Measurements from ENCODE around the gene PPM1M. TPM values are rescaled to one million over a fixed set of nuclear protein-coding genes. Genes with fewer than 3 reads are reported as not detected.

The PPM1M gene
- total RNA-seq, 1 experiment from 2014 or later: 6.7 TPM

DNA sequence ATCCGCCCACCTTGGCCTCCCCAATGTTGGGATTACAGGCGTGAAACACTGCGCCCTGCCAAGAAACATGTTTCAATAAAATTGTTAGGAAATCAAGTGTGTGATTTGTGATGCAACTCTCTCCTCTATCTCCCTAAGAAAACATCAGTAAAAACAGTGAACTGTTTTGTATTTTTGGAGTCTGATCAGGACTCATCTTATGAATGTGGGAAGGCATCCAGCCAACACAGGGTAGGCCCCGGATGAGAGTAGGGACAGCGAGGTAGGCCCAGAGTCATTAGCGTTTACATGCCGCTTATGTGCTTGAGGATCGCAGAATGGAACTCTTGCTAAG is 41.2 kb downstream of the PPM1M start:
- CTCF ChIA-PET: no interaction called here
- peaks cover 61% of the 10 kb centered on the region for H3K4me1 ChIP-seq
- Mint-ChIP-seq H3K4me3 (ENCODE audit: unreplicated experiment) (peak overlapping the region; percentile 80), H3K4me1 (ENCODE audit: low read depth, unreplicated experiment) (peaks cover 31% of the 10 kb centered on the region), H3K36me3 (ENCODE audit: insufficient read depth, unreplicated experiment) (peaks cover 48% of the 10 kb centered on the region), H3K27me3 (ENCODE audit: insufficient read depth, unreplicated experiment) (no peaks in the 10 kb centered on the region), H3K9me3 (ENCODE audit: unreplicated experiment) (no peaks in the 10 kb centered on the region), H3K27ac (ENCODE audit: unreplicated experiment) (peak overlapping the region; percentile 100)
- TF ChIP-seq, protein P1, sequence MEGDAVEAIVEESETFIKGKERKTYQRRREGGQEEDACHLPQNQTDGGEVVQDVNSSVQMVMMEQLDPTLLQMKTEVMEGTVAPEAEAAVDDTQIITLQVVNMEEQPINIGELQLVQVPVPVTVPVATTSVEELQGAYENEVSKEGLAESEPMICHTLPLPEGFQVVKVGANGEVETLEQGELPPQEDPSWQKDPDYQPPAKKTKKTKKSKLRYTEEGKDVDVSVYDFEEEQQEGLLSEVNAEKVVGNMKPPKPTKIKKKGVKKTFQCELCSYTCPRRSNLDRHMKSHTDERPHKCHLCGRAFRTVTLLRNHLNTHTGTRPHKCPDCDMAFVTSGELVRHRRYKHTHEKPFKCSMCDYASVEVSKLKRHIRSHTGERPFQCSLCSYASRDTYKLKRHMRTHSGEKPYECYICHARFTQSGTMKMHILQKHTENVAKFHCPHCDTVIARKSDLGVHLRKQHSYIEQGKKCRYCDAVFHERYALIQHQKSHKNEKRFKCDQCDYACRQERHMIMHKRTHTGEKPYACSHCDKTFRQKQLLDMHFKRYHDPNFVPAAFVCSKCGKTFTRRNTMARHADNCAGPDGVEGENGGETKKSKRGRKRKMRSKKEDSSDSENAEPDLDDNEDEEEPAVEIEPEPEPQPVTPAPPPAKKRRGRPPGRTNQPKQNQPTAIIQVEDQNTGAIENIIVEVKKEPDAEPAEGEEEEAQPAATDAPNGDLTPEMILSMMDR (IDR thresholded peaks at IDR 0.05; ENCODE audit: insufficient read depth in 1 of 2, low read depth in 1 of 2, low read length in 1 of 2, severe bottlenecking in 1 of 2, unreplicated experiment in 1 of 2): no peak
- intact Hi-C loops (cut with micrococcal nuclease; ENCODE audit: unreplicated experiment): no loop called here
- POLR2A ChIA-PET: interaction anchor here (1.3 kb wide), 1 partner anchor 9 kb away, joined by 4 read pairs; no protein-coding TSS in a partner anchor
- no peaks in the 10 kb centered on the region for H3K9me3 ChIP-seq
- H3K36me3 ChIP-seq (ENCODE audit: control insufficient read depth, insufficient read depth, low read length): no peaks in the 10 kb centered on the region; the same call in 1 of the 2 replicates
- no peaks in the 10 kb centered on the region for H3K27me3 ChIP-seq (replicated peaks; ENCODE audit: control insufficient read depth, insufficient read depth, low read length)
- H3K4me3 ChIP-seq (ENCODE audit: low read depth, low read length): peak overlapping the region; percentile 71
- no TSS peak for BruUV-seq (replicated peaks)
- DNase-seq: peak in 1 of 2 experiments; percentile 39

DNA sequence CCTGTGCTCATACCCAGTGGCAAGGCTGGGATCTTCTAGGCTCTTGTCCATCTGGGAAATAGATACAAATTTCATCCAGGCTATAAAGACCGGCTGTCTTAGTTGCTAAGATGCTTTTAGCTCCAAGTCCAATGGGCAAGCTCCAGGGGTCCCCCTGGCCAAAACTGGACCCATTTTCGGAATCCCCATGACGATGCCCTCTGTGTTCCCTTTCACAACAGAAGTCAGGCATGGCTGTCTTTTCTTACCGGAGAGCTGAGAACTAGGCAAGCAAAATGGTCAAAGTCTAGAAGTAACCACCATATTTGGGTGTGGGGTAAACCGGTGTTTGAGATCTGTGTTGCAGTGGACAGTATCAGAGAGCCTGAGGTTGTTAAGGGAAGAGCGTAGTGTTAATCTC is 43.1 kb downstream of the PPM1M start:
- no peaks in the 10 kb centered on the region for H3K27me3 Mint-ChIP-seq (ENCODE audit: insufficient read depth, unreplicated experiment)
- H3K4me1 Mint-ChIP-seq (ENCODE audit: low read depth, unreplicated experiment): peaks cover 27% of the 10 kb centered on the region
- Histone ChIP-seq H3K9me3 (no peaks in the 10 kb centered on the region), H3K4me1 (peaks cover 46% of the 10 kb centered on the region), H3K36me3 (ENCODE audit: control insufficient read depth, insufficient read depth, low read length) (peaks cover 9% of the 10 kb centered on the region), H3K27me3 (replicated peaks; ENCODE audit: control insufficient read depth, insufficient read depth, low read length) (no peaks in the 10 kb centered on the region), H3K4me3 (ENCODE audit: low read depth, low read length) (peak overlapping the region; percentile 71)
- CTCF ChIA-PET: interaction anchor here (1.7 to 2.2 kb wide), 2 partner anchors 10 to 11 kb away, joined by 11 to 16 read pairs; partner anchors contain the start of gene WDR82
- no peaks in the 10 kb centered on the region for H3K9me3 Mint-ChIP-seq (ENCODE audit: unreplicated experiment)
- peak overlapping the region; percentile 100 for H3K27ac Mint-ChIP-seq (ENCODE audit: unreplicated experiment)
- H3K36me3 Mint-ChIP-seq (ENCODE audit: insufficient read depth, unreplicated experiment): peaks cover 51% of the 10 kb centered on the region
- intact Hi-C loops (cut with micrococcal nuclease; ENCODE audit: unreplicated experiment): loop anchor here (1.0 to 2.0 kb wide), 3 partner anchors 10 to 50 kb away; partner anchors contain the start of genes TWF2 and WDR82
- POLR2A ChIA-PET: interaction anchor here (1.7 to 2.0 kb wide), 2 partner anchors 10 to 134 kb away, joined by 6 to 18 read pairs; partner anchors contain the start of genes POC1A and WDR82
- peak overlapping the region; percentile 80 for H3K4me3 Mint-ChIP-seq (ENCODE audit: unreplicated experiment)
- TF ChIP-seq, protein P1 (IDR thresholded peaks at IDR 0.05; ENCODE audit: insufficient read depth in 1 of 2, low read depth in 1 of 2, low read length in 1 of 2, severe bottlenecking in 1 of 2, unreplicated experiment in 1 of 2): no peak
- no TSS peak for BruUV-seq (replicated peaks)
- DNase-seq: peak in 1 of 2 experiments; percentile 19

DNA sequence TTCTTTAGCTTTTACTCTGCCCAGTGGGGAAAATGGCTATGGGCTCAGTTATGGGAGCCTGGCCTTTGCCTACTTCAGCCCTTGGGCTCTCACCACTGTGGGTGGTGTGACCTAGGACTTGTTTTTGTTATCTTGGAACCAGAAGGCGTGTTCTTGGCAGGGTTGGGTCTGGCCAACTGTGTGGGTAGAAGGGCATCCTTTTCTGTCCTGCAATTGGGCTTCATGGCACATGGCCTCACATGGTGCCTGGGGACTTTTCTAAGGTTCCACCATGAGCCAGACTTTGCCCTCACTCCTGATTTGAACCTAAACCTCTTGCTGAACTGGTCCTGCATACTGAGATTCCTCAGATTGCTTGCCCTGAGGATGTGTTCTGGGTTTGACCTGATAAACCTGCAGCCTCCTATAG is 43.8 kb downstream of the PPM1M start:
- H3K27me3 ChIP-seq (replicated peaks; ENCODE audit: control insufficient read depth, insufficient read depth, low read length): no peaks in the 10 kb centered on the region
- ChIA-PET POLR2A (interaction anchor here (1.0 to 2.0 kb wide), 7 partner anchors 9 to 134 kb away, joined by 3 to 18 read pairs (median 4); partner anchors contain the start of genes PPM1M and WDR82), CTCF (interaction anchor here (0.8 to 2.2 kb wide), 10 partner anchors 10 to 69 kb away, joined by 3 to 16 read pairs (median 5); partner anchors contain the start of genes PPM1M and WDR82)
- intact Hi-C loops (cut with micrococcal nuclease; ENCODE audit: unreplicated experiment): loop anchor here (1.0 to 2.0 kb wide), 3 partner anchors 11 to 51 kb away; partner anchors contain the start of genes TWF2 and WDR82
- H3K27ac Mint-ChIP-seq (ENCODE audit: unreplicated experiment): peak overlapping the region; percentile 100
- H3K9me3 Mint-ChIP-seq (ENCODE audit: unreplicated experiment): no peaks in the 10 kb centered on the region
- no peak for DNase-seq
- BruUV-seq (replicated peaks): no TSS peak
- peaks cover 11% of the 10 kb centered on the region for H3K36me3 ChIP-seq (ENCODE audit: control insufficient read depth, insufficient read depth, low read length)
- peaks cover 51% of the 10 kb centered on the region for H3K36me3 Mint-ChIP-seq (ENCODE audit: insufficient read depth, unreplicated experiment)
- H3K4me1 ChIP-seq: peaks cover 39% of the 10 kb centered on the region
- H3K4me3 ChIP-seq (ENCODE audit: low read depth, low read length): no peak overlapping the region; the same call in none of the 2 replicates
- peak overlapping the region; percentile 80 for H3K4me3 Mint-ChIP-seq (ENCODE audit: unreplicated experiment)
- H3K4me1 Mint-ChIP-seq (ENCODE audit: low read depth, unreplicated experiment): peaks cover 27% of the 10 kb centered on the region
- no peaks in the 10 kb centered on the region for H3K27me3 Mint-ChIP-seq (ENCODE audit: insufficient read depth, unreplicated experiment)
- H3K9me3 ChIP-seq: no peaks in the 10 kb centered on the region
- TF ChIP-seq, protein P1 (IDR thresholded peaks at IDR 0.05; ENCODE audit: insufficient read depth in 1 of 2, low read depth in 1 of 2, low read length in 1 of 2, severe bottlenecking in 1 of 2, unreplicated experiment in 1 of 2): no peak
